Thyroid gland (tissue), 4 donors: ENCODE measurements around the gene ABCA9.

ENCODE experiments used
- CTCF ChIP-seq, 6 experiments: fragments of 200-600 bp in 3 of 6; fragments of 450-650 bp in 3 of 6; sonication (generic) in 3 of 6; IDR thresholded peaks; one replicate each; pipeline ENCODE4 v1.5.1; 2016 to 2019; ENCODE audit warnings: antibody characterized with exemption in 6 of 6, mild to moderate bottlenecking in 2 of 6, inconsistent platforms in 1 of 6, moderate library complexity in 1 of 6
- POLR2A ChIP-seq, 2 donors: fragments of 450-650 bp; IDR thresholded peaks; one replicate each; pipeline ENCODE4 v1.6.1; 2017; ENCODE audit warnings: antibody characterized with exemption in 2 of 2, mild to moderate bottlenecking in 2 of 2, moderate library complexity in 1 of 2

DNA sequence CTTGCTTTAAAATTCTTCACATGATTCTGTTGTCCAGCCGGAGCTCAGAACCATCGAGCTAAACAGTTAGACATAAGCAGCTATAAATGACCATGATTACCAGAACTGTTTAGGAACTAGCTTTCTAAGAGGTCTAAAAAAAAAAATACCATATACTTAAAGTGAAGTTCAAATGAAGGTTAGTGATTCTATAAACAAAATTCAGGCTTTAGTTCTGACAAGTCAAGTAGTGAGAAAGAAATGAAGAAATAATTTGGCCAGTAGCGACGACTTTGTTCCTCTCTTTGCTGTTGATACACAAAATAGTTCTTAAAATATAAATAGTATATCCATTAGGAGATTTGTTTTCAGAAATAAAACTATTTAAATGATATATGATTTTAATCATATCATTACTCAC is 133.2 kb downstream of the ABCA9 start:
- no peak for TF ChIP-seq CTCF (IDR thresholded peaks at IDR 0.05)
- TF ChIP-seq POLR2A (IDR thresholded peaks at IDR 0.05) = no peak
